ENCODE measurements around the gene DVL3.

Gene DVL3

DNA sequence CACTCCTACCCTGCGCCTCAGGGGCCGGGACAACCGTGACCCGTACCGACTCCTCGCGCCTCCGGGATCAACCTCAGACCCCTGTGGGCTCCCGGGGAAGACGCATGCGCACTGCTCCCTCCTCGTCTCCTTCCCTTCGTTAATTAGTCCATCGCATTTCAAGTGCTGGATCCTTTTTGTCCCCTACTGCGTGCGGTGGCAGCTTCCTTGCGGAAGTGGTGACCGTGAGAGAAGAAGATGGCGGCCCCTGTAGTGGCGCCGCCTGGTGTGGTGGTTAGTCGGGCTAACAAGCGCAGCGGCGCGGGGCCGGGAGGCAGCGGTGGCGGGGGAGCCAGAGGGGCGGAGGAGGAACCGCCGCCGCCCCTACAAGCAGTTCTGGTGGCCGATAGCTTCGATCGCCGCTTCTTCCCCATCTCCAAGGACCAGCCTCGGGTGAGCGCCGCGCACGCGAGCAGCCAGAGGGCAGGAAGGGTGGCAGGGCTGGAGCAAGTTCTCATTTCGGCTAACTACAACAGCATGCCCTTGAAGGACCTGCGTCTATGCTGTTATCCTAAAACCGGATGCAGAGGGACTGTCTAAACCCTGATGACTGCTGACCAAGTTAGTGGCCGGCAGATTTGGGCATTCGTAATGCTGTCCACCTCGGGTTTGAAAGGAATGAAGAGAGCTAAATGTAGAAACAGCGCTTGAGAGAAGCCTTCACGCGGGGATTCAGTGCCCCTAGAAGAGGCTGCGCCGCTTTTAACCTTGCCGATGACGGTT lies 19.8 kb upstream of the DVL3 start, which contains the start of gene EIF2B5:
Gene EIF2B5 (plus strand): TSS at position 210 of the 762 bp plus-strand sequence. CDS start 28 bp downstream, at position 238.
- Histone ChIP-seq H2AFZ (ENCODE audit: low read length) (peak within 1 kb of the TSS; percentile 98), H3K4me2 (ENCODE audit: low read depth, low read length) (peak within 1 kb of the TSS; percentile 87), H3K27me3 (replicated peaks; ENCODE audit: insufficient read depth, low read length) (no peaks in the 10 kb centered on the region), H3K9ac (ENCODE audit: low read length) (peak within 1 kb of the TSS; percentile 89), H3F3A (ENCODE audit: insufficient read depth, low read length) (0 out of 2 replicates have a peak, but pooled peaks cover 3% of the 10 kb centered on the region), H3K4me3 (ENCODE audit: low read length) (peak within 1 kb of the TSS; percentile 77), H3K4me1 (ENCODE audit: low read length) (peaks cover 17% of the 10 kb centered on the region), H3K27ac (ENCODE audit: low read length) (peak within 1 kb of the TSS; percentile 55; the same call in 1 of the 2 replicates), H4K20me1 (ENCODE audit: insufficient read depth, low read length) (no peaks in the 10 kb centered on the region), H3K9me2 (replicated peaks; ENCODE audit: insufficient read depth, low read length) (no peaks in the 10 kb centered on the region), H3K79me2 (ENCODE audit: low read length) (peaks cover 52% of the 10 kb centered on the region), H3K36me3 (replicated peaks; ENCODE audit: insufficient read depth, low read length) (peaks cover 7% of the 10 kb centered on the region), H3K9me3 (replicated peaks; ENCODE audit: insufficient read depth, low read length) (no peaks in the 10 kb centered on the region)
- TF ChIP-seq, protein P1, sequence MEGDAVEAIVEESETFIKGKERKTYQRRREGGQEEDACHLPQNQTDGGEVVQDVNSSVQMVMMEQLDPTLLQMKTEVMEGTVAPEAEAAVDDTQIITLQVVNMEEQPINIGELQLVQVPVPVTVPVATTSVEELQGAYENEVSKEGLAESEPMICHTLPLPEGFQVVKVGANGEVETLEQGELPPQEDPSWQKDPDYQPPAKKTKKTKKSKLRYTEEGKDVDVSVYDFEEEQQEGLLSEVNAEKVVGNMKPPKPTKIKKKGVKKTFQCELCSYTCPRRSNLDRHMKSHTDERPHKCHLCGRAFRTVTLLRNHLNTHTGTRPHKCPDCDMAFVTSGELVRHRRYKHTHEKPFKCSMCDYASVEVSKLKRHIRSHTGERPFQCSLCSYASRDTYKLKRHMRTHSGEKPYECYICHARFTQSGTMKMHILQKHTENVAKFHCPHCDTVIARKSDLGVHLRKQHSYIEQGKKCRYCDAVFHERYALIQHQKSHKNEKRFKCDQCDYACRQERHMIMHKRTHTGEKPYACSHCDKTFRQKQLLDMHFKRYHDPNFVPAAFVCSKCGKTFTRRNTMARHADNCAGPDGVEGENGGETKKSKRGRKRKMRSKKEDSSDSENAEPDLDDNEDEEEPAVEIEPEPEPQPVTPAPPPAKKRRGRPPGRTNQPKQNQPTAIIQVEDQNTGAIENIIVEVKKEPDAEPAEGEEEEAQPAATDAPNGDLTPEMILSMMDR (IDR thresholded peaks at IDR 0.05; ENCODE audit: low read length) = peak; percentile 58
- TF ChIP-seq EZH2phosphoT487 (IDR thresholded peaks at IDR 0.05; ENCODE audit: low read length) (no peak), EZH2 (optimal IDR thresholded peaks at IDR 0.05; ENCODE audit: low read depth, low read length) (no peak)
- peak; percentile 97 for DNase-seq

DNA sequence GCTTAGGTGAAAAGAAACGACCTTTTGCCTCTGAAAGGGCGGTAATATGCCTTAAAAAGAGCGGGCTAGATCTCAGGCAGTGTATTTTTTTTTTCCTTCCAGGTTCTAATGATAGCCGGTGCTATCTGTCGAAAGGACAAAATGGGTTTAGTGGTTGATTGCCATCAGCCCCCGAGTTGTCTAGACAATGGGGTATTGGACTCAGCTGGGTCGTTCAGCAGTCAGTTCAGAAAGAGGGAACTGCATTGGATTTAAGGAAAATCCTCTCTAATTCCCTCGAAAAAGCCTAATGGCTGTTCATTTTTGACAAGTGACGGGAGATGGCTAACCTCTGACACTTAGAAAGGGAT lies 19.3 kb upstream of the DVL3 start:
- Histone ChIP-seq H4K20me1 (ENCODE audit: insufficient read depth, low read length) (no peaks in the 10 kb centered on the region), H2AFZ (ENCODE audit: low read length) (peak overlapping the region; percentile 98)

DNA sequence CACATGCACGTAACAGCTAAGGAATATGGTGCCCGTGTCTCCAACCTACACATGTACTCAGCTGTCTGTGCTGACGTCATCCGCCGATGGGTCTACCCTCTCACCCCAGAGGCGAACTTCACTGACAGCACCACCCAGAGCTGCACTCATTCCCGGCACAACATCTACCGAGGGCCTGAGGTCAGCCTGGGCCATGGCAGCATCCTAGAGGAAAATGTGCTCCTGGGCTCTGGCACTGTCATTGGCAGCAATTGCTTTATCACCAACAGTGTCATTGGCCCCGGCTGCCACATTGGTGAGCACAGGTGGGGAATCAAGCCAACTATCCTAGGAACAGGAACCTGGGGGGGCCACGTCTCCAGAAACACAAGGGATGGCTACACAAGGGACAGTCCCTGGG lies 14.7 kb upstream of the DVL3 start:
- no peak overlapping the region for H3K27ac ChIP-seq (ENCODE audit: low read length)
- H3K9me2 ChIP-seq (replicated peaks; ENCODE audit: insufficient read depth, low read length) = no peaks in the 10 kb centered on the region
- peaks cover 12% of the 10 kb centered on the region for H3K4me1 ChIP-seq (ENCODE audit: low read length)
- H3K4me2 ChIP-seq (ENCODE audit: low read depth, low read length) = no peak overlapping the region
- H3K9me3 ChIP-seq (replicated peaks; ENCODE audit: insufficient read depth, low read length) = no peaks in the 10 kb centered on the region
- H3K9ac ChIP-seq (ENCODE audit: low read length) = no peak overlapping the region
- H3K36me3 ChIP-seq (replicated peaks; ENCODE audit: insufficient read depth, low read length) = peaks cover 31% of the 10 kb centered on the region
- H3K27me3 ChIP-seq (replicated peaks; ENCODE audit: insufficient read depth, low read length) = no peaks in the 10 kb centered on the region
- H3F3A ChIP-seq (ENCODE audit: insufficient read depth, low read length) = no peaks in the 10 kb centered on the region
- DNase-seq = no peak
- H4K20me1 ChIP-seq (ENCODE audit: insufficient read depth, low read length) = no peaks in the 10 kb centered on the region
- no peak for TF ChIP-seq EZH2 (optimal IDR thresholded peaks at IDR 0.05; ENCODE audit: low read depth, low read length)
- TF ChIP-seq, protein P1 (IDR thresholded peaks at IDR 0.05; ENCODE audit: low read length) = no peak
- no peak for TF ChIP-seq EZH2phosphoT487 (IDR thresholded peaks at IDR 0.05; ENCODE audit: low read length)
- H3K4me3 ChIP-seq (ENCODE audit: low read length) = no peak overlapping the region
- H3K79me2 ChIP-seq (ENCODE audit: low read length) = peaks cover 50% of the 10 kb centered on the region
- H2AFZ ChIP-seq (ENCODE audit: low read length) = no peak overlapping the region

More for the DNA sequence above, 19.3 kb upstream of the DVL3 start:
- H3F3A ChIP-seq (ENCODE audit: insufficient read depth, low read length) = 0 out of 2 replicates have a peak, but pooled peaks cover 3% of the 10 kb centered on the region
- TF ChIP-seq EZH2 (optimal IDR thresholded peaks at IDR 0.05; ENCODE audit: low read depth, low read length) (no peak), EZH2phosphoT487 (IDR thresholded peaks at IDR 0.05; ENCODE audit: low read length) (no peak)
- TF ChIP-seq, protein P1 (IDR thresholded peaks at IDR 0.05; ENCODE audit: low read length) = no peak
- H3K9me3 ChIP-seq (replicated peaks; ENCODE audit: insufficient read depth, low read length) = no peaks in the 10 kb centered on the region
- H3K4me1 ChIP-seq (ENCODE audit: low read length) = peaks cover 17% of the 10 kb centered on the region
- peak overlapping the region; percentile 55; the same call in 1 of the 2 replicates for H3K27ac ChIP-seq (ENCODE audit: low read length)
- H3K4me3 ChIP-seq (ENCODE audit: low read length) = peak overlapping the region; percentile 77
- H3K9me2 ChIP-seq (replicated peaks; ENCODE audit: insufficient read depth, low read length) = no peaks in the 10 kb centered on the region
- peak overlapping the region; percentile 89 for H3K9ac ChIP-seq (ENCODE audit: low read length)
- H3K79me2 ChIP-seq (ENCODE audit: low read length) = peaks cover 57% of the 10 kb centered on the region
- H3K4me2 ChIP-seq (ENCODE audit: low read depth, low read length) = peak overlapping the region; percentile 87
- DNase-seq = no peak
- no peaks in the 10 kb centered on the region for H3K27me3 ChIP-seq (replicated peaks; ENCODE audit: insufficient read depth, low read length)
- peaks cover 13% of the 10 kb centered on the region for H3K36me3 ChIP-seq (replicated peaks; ENCODE audit: insufficient read depth, low read length)

Measured in MM.1S (cell line).